HUDEP-2 (cell line): ENCODE measurements around the gene XKR8.
"Not testable (repeated sequence)": the region's sequence is repeated elsewhere in the genome, so short reads cannot be mapped to it uniquely, and the experiment has no call there.

Experiments used
- DNase-seq, 76 experiments: peaks; one replicate each; lab custom pipeline; 2025; ENCODE audit not compliant: unreplicated experiment in 76 of 76; lab: John Stamatoyannopoulos, UW

Gene XKR8

GRCh38 chr1:27980216-27980845 is 20.6 kb downstream of the XKR8 start:
- DNase-seq, result no peak

GRCh38 chr1:27981145-27981544 is 21.4 kb downstream of the XKR8 start:
- no peak for DNase-seq

GRCh38 chr1:27990920-27991537 is 31.3 kb downstream of the XKR8 start:
- DNase-seq, result no peak

GRCh38 chr1:27992276-27992675 is 32.5 kb downstream of the XKR8 start:
- DNase-seq, result no peak

DNA sequence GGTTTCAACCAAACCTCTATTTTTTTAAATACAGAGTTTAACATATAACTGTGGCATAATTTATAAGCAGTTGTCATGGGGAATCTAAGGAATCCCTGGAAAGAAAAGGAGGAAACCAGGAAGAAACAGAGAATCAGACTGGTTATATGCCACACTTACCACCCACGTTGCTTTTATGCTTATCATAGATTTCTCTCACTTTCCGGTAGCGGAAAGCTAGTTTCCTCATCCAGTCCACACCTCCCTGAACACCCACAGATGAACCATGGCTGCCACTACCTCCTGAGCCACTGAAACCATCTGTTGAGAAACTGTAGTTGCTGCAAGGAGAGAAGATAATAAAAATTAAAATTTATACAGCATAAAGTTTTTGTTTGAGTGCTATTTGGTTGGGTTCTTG is 33.5 kb downstream of the XKR8 start:
- DNase-seq, result no peak

- no peak for DNase-seq
These were observed 34.3 kb downstream of the XKR8 start for GRCh38 chr1:27994060-27994459.

DNA sequence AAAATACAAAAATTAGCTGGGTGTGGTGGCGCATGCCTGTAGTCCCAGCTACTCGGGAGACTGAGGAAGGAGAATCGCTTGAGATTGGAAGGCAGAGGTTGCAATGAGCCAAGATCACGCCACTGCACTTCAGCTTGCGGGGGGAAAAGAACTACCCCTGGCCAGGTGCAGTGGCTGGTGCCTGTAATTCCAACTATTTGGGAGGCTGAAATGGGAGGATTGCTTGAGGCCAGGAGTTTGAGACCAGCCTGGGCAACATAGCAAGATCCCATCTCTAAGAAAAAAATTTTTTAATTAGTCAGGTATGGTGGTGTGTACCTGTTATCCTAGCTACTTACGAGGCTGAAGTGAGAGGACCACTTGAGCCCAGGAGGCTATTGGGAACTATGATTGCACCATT is 34.8 kb downstream of the XKR8 start:
- not testable (repeated sequence) for DNase-seq

DNA sequence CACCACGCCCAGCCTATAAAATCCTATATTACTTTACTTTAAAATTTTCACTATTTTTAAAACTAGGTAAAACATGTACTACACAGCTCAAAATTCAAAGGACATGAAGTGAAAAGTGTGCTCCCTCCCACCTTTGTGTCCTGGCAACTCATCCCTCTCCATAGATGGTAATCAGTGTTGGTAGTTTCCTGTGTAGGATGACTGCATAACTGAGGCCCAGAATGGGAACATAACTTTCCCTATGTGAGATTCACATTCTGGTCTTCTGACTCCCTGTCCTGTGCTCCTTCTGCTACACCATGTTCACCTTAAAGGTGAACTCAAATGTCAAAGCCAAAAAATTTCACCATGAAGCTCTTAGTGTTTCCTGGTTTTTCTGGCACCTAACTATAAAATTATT is 39.3 kb downstream of the XKR8 start:
- DNase-seq, result no peak

GRCh38 chr1:28002600-28002999 is 42.8 kb downstream of the XKR8 start:
- no peak for DNase-seq

DNA sequence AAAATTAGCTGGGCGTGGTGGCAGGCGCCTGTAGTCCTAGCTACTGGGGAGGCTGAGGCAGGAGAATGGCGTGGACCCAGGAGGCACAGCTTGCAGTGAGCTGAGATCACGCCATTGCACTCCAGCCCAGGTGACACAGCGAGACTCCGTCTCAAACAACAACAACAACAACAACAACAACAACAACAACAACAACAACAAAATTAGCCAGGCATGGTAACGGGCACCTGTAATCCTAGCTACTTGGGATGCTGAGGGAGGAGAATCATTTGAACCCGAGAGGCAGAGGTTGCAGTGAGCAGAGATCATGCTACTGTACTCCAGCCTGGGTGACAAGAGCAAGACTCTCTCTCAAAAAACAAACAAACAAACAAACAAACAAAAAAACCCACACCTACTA is 43.3 kb downstream of the XKR8 start:
- not testable (repeated sequence) for DNase-seq

DNA sequence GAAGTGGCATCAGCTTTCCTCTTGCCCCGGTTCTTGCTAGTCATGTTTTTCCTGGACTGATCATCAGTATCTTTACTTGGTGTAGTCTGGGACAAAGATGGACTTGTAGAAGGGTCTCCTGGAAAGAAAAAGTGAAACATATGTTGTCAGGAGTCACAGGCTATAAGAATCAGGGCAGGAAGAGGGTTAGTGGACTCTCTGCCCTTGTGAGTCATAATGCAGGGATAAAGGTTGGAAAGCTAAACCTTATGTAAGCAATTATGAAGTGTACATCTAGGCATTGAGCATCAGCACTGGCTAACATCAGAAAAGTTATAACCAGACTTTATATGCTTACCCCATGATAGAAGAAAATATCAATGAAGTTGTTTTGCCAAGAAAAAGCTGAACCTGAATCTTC is 51.2 kb downstream of the XKR8 start:
- DNase-seq, result no peak
